Endothelial cell of umbilical vein (primary cell): Measurements from ENCODE around the gene USP49.

Source experiments
- CTCF ChIP-seq, 2 donors: IDR thresholded peaks; 1 replicate in 1 of 2; 2 replicates in 1 of 2; pipeline ENCODE4 v1.5.1; 2011; ENCODE audit warnings: low read length in 2 of 2, mild to moderate bottlenecking in 2 of 2, moderate library complexity in 2 of 2, control low read depth in 1 of 2, inconsistent platforms in 1 of 2, low read depth in 1 of 2; ENCODE audit not compliant: insufficient read depth in 1 of 2; ENCODE audit errors: extremely low read depth in 1 of 2
- EZH2 ChIP-seq: IDR thresholded peaks from 2 replicates; pipeline ENCODE4 v1.6.1; 2012; ENCODE audit warnings: borderline replicate concordance, low read depth, mild to moderate bottlenecking, moderate library complexity, low read length, inconsistent platforms; ENCODE audit not compliant: severe bottlenecking

- TF ChIP-seq CTCF (IDR thresholded peaks at IDR 0.05; ENCODE audit: extremely low read depth in 1 of 2, insufficient read depth in 1 of 2, low read depth in 1 of 2, low read length in 2 of 2) (no peak), EZH2 (no peak)
Measured at GRCh38 chr6:41757931-41758640, 137.1 kb downstream of the USP49 start.
